GM06990 (cell line): ENCODE results near the gene VKORC1L1.
A peak's percentile ranks its signal among the peaks of the same experiment; 100 is the strongest.

Source experiments
- DNase-seq: peaks from one replicate; pipeline ENCODE4 v3.0.0-alpha.2; 2011; ENCODE audit not compliant: insufficient read length; ENCODE audit errors: extremely low read depth
- H3K27me3 ChIP-seq: replicated peaks from 2 replicates; pipeline ENCODE4 v1.6.0; 2011; ENCODE audit warnings: low read length; ENCODE audit not compliant: control insufficient read depth, insufficient read depth
- H3K36me3 ChIP-seq: 2 replicates; pipeline ENCODE4 v1.5.1; 2011; ENCODE audit warnings: low read length; ENCODE audit not compliant: control insufficient read depth, insufficient read depth
- H3K4me3 ChIP-seq: replicated peaks from 2 replicates; pipeline ENCODE4 v1.5.1; 2011; ENCODE audit warnings: low read depth, mild to moderate bottlenecking, control low read depth, low read length
- CTCF ChIP-seq: IDR thresholded peaks from 2 replicates; pipeline ENCODE4 v1.5.1; 2011; ENCODE audit warnings: low read length, control low read depth, mild to moderate bottlenecking, inconsistent platforms; ENCODE audit not compliant: insufficient read depth, poor library complexity, severe bottlenecking

VKORC1L1 gene

GRCh38 chr7:65912237-65912636, 39.4 kb downstream of the VKORC1L1 start:
- no peaks in the 10 kb centered on the region for H3K36me3 ChIP-seq
- H3K27me3 ChIP-seq = no peaks in the 10 kb centered on the region
- DNase-seq = no peak
- no peak for TF ChIP-seq CTCF
- no peak overlapping the region for H3K4me3 ChIP-seq

GRCh38 chr7:65915921-65916657, 43.2 kb downstream of the VKORC1L1 start:
- H3K27me3 ChIP-seq = no peaks in the 10 kb centered on the region
- DNase-seq = peak; percentile 5
- H3K36me3 ChIP-seq = no peaks in the 10 kb centered on the region
- no peak for TF ChIP-seq CTCF
- no peak overlapping the region for H3K4me3 ChIP-seq

DNA sequence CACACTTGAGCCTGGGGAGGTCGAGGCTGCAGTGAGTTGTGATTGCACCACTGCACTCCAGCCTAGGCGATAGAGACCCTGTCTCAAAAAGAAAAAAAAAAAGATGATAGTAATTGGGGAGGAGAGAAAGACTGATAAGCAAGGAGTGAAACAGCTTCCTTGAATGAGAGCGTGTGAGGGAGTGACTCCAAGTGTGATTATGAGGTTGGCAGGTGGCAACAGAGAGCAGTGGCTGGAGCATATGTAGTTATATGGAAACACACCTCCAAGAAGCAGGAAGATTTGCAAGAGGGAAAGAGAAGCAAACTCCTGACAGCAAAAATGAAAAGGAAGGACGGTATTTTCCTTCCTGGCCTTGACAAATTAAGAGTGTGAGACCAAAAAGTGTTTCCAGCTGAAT, 50.4 kb downstream of the VKORC1L1 start:
- TF ChIP-seq CTCF = no peak
- no peaks in the 10 kb centered on the region for H3K27me3 ChIP-seq
- no peaks in the 10 kb centered on the region for H3K36me3 ChIP-seq
- no peak for DNase-seq
- no peak overlapping the region for H3K4me3 ChIP-seq

GRCh38 chr7:65924193-65924592, 51.3 kb downstream of the VKORC1L1 start:
- TF ChIP-seq CTCF = no peak
- H3K27me3 ChIP-seq = no peaks in the 10 kb centered on the region
- H3K4me3 ChIP-seq = no peak overlapping the region
- no peaks in the 10 kb centered on the region for H3K36me3 ChIP-seq
- DNase-seq = no peak

GRCh38 chr7:65925040-65925439, 52.2 kb downstream of the VKORC1L1 start:
- H3K4me3 ChIP-seq = no peak overlapping the region
- DNase-seq = no peak
- H3K36me3 ChIP-seq = no peaks in the 10 kb centered on the region
- TF ChIP-seq CTCF = no peak
- no peaks in the 10 kb centered on the region for H3K27me3 ChIP-seq

GRCh38 chr7:65926588-65926987, 53.7 kb downstream of the VKORC1L1 start:
- Histone ChIP-seq H3K27me3 (no peaks in the 10 kb centered on the region), H3K36me3 (no peaks in the 10 kb centered on the region), H3K4me3 (no peak overlapping the region)
- no peak for DNase-seq
- TF ChIP-seq CTCF = no peak
